ENCODE results near the gene SELENON. TPM values are rescaled to one million over a fixed set of nuclear protein-coding genes. Genes with fewer than 3 reads are reported as not detected.

Gene SELENON
- total RNA-seq, 1 experiment from 2014 or later, result 90.9 TPM

GRCh38 chr1:25808481-25809244 is 8.7 kb downstream of the SELENON start:
- Histone ChIP-seq H3K14ac (ENCODE audit: insufficient read depth, low read length) (no peak overlapping the region), H3K56ac (ENCODE audit: insufficient read length, low read depth, low read length) (no peak overlapping the region), H3T11ph (ENCODE audit: low read length) (no peak overlapping the region), H4K91ac (ENCODE audit: insufficient read length, low read depth, low read length) (no peak overlapping the region), H4K5ac (ENCODE audit: insufficient read length, low read depth, low read length) (no peak overlapping the region), H3K27ac (ENCODE audit: insufficient read length, low read depth, low read length) (no peak overlapping the region), H4K8ac (replicated peaks; ENCODE audit: insufficient read length, low read depth, low read length) (no peak overlapping the region), H3K4ac (ENCODE audit: low read depth, low read length) (no peak overlapping the region), H2BK12ac (ENCODE audit: insufficient read length, low read depth, low read length) (no peak overlapping the region), H3K9me3 (ENCODE audit: control insufficient read depth, low read depth, low read length) (no peaks in the 10 kb centered on the region), H3K4me1 (ENCODE audit: insufficient read depth, low read length) (no peaks in the 10 kb centered on the region), H2BK20ac (ENCODE audit: low read depth, low read length, poor library complexity, severe bottlenecking) (no peak overlapping the region), H2BK15ac (ENCODE audit: low read depth, low read length) (no peak overlapping the region), H3K27me3 (ENCODE audit: insufficient read depth, low read length) (no peaks in the 10 kb centered on the region), H3K9ac (ENCODE audit: extremely low read depth, insufficient read length, low read length) (no peak overlapping the region), H3K4me2 (ENCODE audit: insufficient read depth, insufficient read length, low read length) (no peak overlapping the region), H3K23me2 (ENCODE audit: insufficient read length, low read depth, low read length, poor library complexity, severe bottlenecking) (no peaks in the 10 kb centered on the region), H2BK5ac (ENCODE audit: insufficient read length, low read length) (no peak overlapping the region), H3K79me2 (ENCODE audit: insufficient read depth, low read length) (no peaks in the 10 kb centered on the region), H4K20me1 (ENCODE audit: control insufficient read depth, insufficient read depth, insufficient read length) (no peaks in the 10 kb centered on the region), H2AFZ (ENCODE audit: low read length) (no peak overlapping the region), H3K23ac (ENCODE audit: insufficient read length, low read depth, low read length) (no peak overlapping the region), H3K18ac (ENCODE audit: insufficient read length, low read depth, low read length) (no peak overlapping the region), H2AK5ac (ENCODE audit: insufficient read length, low read length) (no peak overlapping the region), H3K79me1 (ENCODE audit: insufficient read depth, low read depth, low read length, poor library complexity, severe bottlenecking) (no peaks in the 10 kb centered on the region), H2BK120ac (ENCODE audit: low read depth, low read length, poor library complexity, severe bottlenecking) (no peak overlapping the region)
- no peak overlapping the region; a peak in 1 of 5 replicates for H3K4me3 Mint-ChIP-seq
- TF ChIP-seq CTCF (conservative IDR thresholded peaks at IDR 0.05), result no peak
- DNase-seq, result no peak
- H3K27ac Mint-ChIP-seq, result no peak overlapping the region; a peak in 2 of 7 replicates
- H3K27me3 Mint-ChIP-seq (ENCODE audit: low read depth), result no peaks in the 10 kb centered on the region
- WGBS (ENCODE audit: extremely low coverage, insufficient read length, low lambda C conversion rate), result no CpG with 5 or more reads among the region's 34 CpGs
- no peaks in the 10 kb centered on the region for H3K9me3 Mint-ChIP-seq
- peaks cover 6 to 16% of the 10 kb centered on the region in 2 experiments for H3K4me1 Mint-ChIP-seq
- H3K36me3 Mint-ChIP-seq (ENCODE audit: insufficient read depth in 1 of 3, low read depth in 3 of 3), result peaks cover 14 to 55% (median 33%) of the 10 kb centered on the region in 3 experiments; a peak in 6 of 7 replicates

All from H9 (cell line).